Measurements from ENCODE around the gene ZNF24. TPM values are rescaled to one million over a fixed set of nuclear protein-coding genes. Genes with fewer than 3 reads are reported as not detected.

Gene ZNF24
- total and polyA plus RNA-seq, 12 donors, result 10.3 to 55.1 (median 47.6) TPM

DNA sequence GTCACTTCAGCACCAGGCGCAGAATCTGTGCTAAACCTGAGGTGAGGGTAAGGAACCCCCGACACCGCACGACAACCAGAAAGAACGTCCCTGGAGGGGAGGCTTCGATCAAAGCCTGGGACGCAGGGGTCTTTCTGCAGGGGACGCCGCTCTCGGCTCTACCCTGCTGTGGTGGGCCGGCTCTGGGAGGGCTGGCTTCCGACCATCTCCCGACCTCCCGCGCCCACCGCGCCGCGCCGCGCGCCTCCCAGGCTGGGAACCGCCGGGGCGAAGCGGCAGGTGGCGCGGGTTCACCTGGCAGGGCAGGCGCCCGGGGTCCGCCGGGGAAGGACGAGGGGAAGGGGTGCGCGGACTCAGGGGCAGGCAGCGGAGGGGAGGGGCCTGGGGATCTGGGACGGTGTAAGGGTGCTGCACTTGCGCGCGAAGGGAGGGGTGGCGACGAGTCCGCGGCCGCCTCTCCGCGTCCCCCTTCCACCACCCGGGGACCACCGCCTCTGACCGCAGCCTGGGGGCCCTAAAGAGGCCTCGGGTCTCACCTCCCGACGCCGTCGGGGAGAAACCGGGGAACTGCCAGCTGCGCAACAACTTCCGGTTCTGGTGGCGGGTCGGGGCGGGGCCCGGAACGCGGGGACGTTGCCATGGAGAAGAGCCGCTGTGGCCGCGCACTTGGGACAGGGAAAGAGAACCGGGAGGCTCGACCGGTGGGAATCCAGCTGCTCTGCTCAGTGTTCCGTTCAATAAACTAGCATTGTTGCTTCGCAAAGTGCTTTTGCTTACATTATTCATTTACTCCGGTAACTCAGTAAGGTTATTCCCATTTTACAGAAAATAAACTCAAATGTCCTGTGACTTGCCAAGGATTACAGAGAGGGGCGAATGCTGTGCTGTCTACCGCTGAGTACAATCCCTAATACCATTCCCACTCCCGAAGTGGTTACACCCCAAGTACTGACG lies 32.8 kb upstream of the ZNF24 start, which contains the start of gene ZNF396:
Gene ZNF396 (minus strand): TSS at position 596 of the 954 bp plus-strand sequence. CDS start 3,045 bp downstream, outside the sequence.
- H3K4me1 ChIP-seq, result peaks cover 0 to 19% (median 11%) of the 10 kb centered on the region in 9 donors
- peak; percentile 84 to 85 for DNase-seq
- TF ChIP-seq CTCF (IDR thresholded peaks at IDR 0.05), result peak in 2 of 9 donors; percentile 8 to 9
- peaks cover 0 to 12% (median 0%) of the 10 kb centered on the region in 7 donors for H3K27me3 ChIP-seq
- no peaks in the 10 kb centered on the region for H3K36me3 ChIP-seq
- H3K4me3 ChIP-seq, result peak within 1 kb of the TSS; percentile 71 to 98 (median 86)
- H3K9me3 ChIP-seq, result peaks cover 0 to 5% (median 0%) of the 10 kb centered on the region in 11 donors
- WGBS, 2 donors, result 3% methylated on average over 72 to 78 of the region's 78 CpGs
- peak; percentile 87 to 97 (median 94) for ATAC-seq
- intact Hi-C loops (cut with DNase I), result no loop called here
- H3K27ac ChIP-seq, result peak within 1 kb of the TSS in 6 of 10 donors; percentile 21 to 76 (median 59)

GRCh38 chr18:35376393-35376741 lies 32.1 kb upstream of the ZNF24 start:
- no peak for TF ChIP-seq CTCF (IDR thresholded peaks at IDR 0.05)
- Histone ChIP-seq H3K9me3 (no peaks in the 10 kb centered on the region), H3K36me3 (no peaks in the 10 kb centered on the region), H3K4me1 (peaks cover 0 to 19% (median 11%) of the 10 kb centered on the region in 9 donors), H3K4me3 (peak overlapping the region; percentile 71 to 98 (median 86)), H3K27me3 (peaks cover 0 to 12% (median 0%) of the 10 kb centered on the region in 7 donors), H3K27ac (peak overlapping the region in 3 of 10 donors; percentile 44 to 76 (median 54))
- peak; percentile 25 to 62 (median 48) for ATAC-seq
- WGBS, 2 donors, result 15 to 20% methylated on average over 13 of the region's 13 CpGs
- DNase-seq, result peak in 1 of 2 donors; percentile 24
- intact Hi-C loops (cut with DNase I), result no loop called here

DNA sequence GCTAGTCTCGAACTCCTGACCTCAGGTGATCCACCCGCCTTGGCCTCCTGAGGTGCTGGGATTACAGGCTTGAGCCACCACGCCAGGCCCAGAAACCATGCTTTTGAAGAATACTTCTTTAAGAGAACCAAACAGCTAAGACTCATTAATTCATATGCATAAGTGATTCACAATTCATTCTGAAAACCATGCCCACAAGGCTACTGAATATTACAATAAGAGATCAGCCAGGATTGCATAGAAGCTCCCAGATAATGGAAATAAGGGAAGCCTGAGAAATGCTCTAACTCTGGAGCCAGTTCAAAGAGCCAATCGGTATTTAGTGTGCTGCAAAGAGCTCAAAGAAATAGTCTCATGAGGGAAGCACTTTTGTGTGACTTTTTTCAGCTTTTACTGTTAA lies 30.5 kb upstream of the ZNF24 start:
- intact Hi-C loops (cut with DNase I), result no loop called here
- DNase-seq (no peak), ATAC-seq (no peak)
- H3K4me1 ChIP-seq, result peaks cover 0 to 19% (median 11%) of the 10 kb centered on the region in 9 donors
- H3K9me3 ChIP-seq, result no peaks in the 10 kb centered on the region
- H3K36me3 ChIP-seq, result no peaks in the 10 kb centered on the region
- H3K27me3 ChIP-seq, result peaks cover 0 to 12% (median 0%) of the 10 kb centered on the region in 7 donors
- H3K4me3 ChIP-seq, result no peak overlapping the region
- no peak for TF ChIP-seq CTCF (IDR thresholded peaks at IDR 0.05)
- no peak overlapping the region for H3K27ac ChIP-seq
- 95 to 96% methylated on average over 4 of the region's 4 CpGs for WGBS, 2 donors

GRCh38 chr18:35371412-35372195 lies 27.4 kb upstream of the ZNF24 start:
- Histone ChIP-seq H3K9me3 (no peaks in the 10 kb centered on the region), H3K36me3 (peaks cover 0 to 6% (median 0%) of the 10 kb centered on the region in 9 donors), H3K27ac (no peak overlapping the region), H3K27me3 (no peaks in the 10 kb centered on the region), H3K4me3 (no peak overlapping the region), H3K4me1 (peaks cover 0 to 6% (median 5%) of the 10 kb centered on the region in 9 donors)
- no peak for DNase-seq
- intact Hi-C loops (cut with DNase I), result no loop called here
- no peak for TF ChIP-seq CTCF (IDR thresholded peaks at IDR 0.05)
- ATAC-seq, result no peak
- WGBS, 2 donors, result 93 to 94% methylated on average over 1 of the region's 1 CpG

Data from heart right ventricle (tissue), 16 donors.